Lung microvascular endothelial cell (primary cell): Measurements from ENCODE around the gene TMEM150C. TPM values are rescaled to one million over a fixed set of nuclear protein-coding genes. Genes with fewer than 3 reads are reported as not detected.

ENCODE experiments used
- total RNA-seq: library from RNA; depleted of rRNA; stranded (reverse); fragments of >200 nt; gene quantifications from 2 replicates; pipeline ENCODE4 v1.2.1, GENCODE V29; 2014

Gene TMEM150C
- total RNA-seq, 1 donor from 2014 or later = 5.8 TPM

Other genes with a start within 250 kb of the TMEM150C start
- gene HNRNPD, start 188.0 kb downstream of the TMEM150C start, total RNA-seq = 19.2 and 21.6 TPM in 2 replicates
- 93.1 and 97.2 TPM in 2 replicates for gene HNRNPDL, start 131.5 kb downstream of the TMEM150C start, total RNA-seq
- gene ENOPH1, start 131.4 kb downstream of the TMEM150C start, total RNA-seq = 31.2 and 45.4 TPM in 2 replicates
- gene SCD5, start 236.8 kb upstream of the TMEM150C start, total RNA-seq = 31.0 and 32.0 TPM in 2 replicates